Stimulated activated CD8-positive, alpha-beta memory T cell treated with anti-CD3 and anti-CD28 coated beads, Interleukin-7, amount 100 ng/mL, for 48 hours (primary cell): ENCODE data around the gene ZBTB14.

Experiments
- DNase-seq, 2 donors: peaks; one replicate each; pipeline ENCODE4 v3.0.0-alpha.2; 2020; ENCODE audit warnings: low read depth in 1 of 2; ENCODE audit errors: extremely low read depth in 1 of 2

Gene ZBTB14

GRCh38 chr18:5294457-5295230 is 882 bp downstream of the ZBTB14 start:
- DNase-seq = peak; percentile 18 to 39

- no peak for DNase-seq
Observed at GRCh38 chr18:5294113-5294456, 1.4 kb downstream of the ZBTB14 start.

GRCh38 chr18:5288517-5288935 is 7.0 kb downstream of the ZBTB14 start:
- DNase-seq = no peak

GRCh38 chr18:5287854-5288253 is 7.7 kb downstream of the ZBTB14 start:
- DNase-seq = no peak

- no peak for DNase-seq
Observed at GRCh38 chr18:5286525-5286924, 9.0 kb downstream of the ZBTB14 start.

- DNase-seq = no peak
Observed at GRCh38 chr18:5285326-5285725, 10.2 kb downstream of the ZBTB14 start.

GRCh38 chr18:5284808-5285207 is 10.7 kb downstream of the ZBTB14 start:
- DNase-seq = no peak

GRCh38 chr18:5282770-5283169 is 12.8 kb downstream of the ZBTB14 start:
- no peak for DNase-seq

- DNase-seq = no peak
Observed at GRCh38 chr18:5276947-5277346, 18.6 kb downstream of the ZBTB14 start.

GRCh38 chr18:5275872-5276271 is 19.7 kb downstream of the ZBTB14 start:
- DNase-seq = no peak

- DNase-seq = no peak
Observed at GRCh38 chr18:5268874-5269273, 26.7 kb downstream of the ZBTB14 start.

GRCh38 chr18:5266721-5267120 is 28.8 kb downstream of the ZBTB14 start:
- DNase-seq = no peak

- DNase-seq = no peak
Observed at GRCh38 chr18:5253910-5254309, 41.6 kb downstream of the ZBTB14 start.

- no peak for DNase-seq
Observed at GRCh38 chr18:5251117-5251516, 44.4 kb downstream of the ZBTB14 start.

GRCh38 chr18:5250603-5251002 is 44.9 kb downstream of the ZBTB14 start:
- no peak for DNase-seq

- no peak for DNase-seq
Observed at GRCh38 chr18:5244941-5245340, 50.6 kb downstream of the ZBTB14 start.

- no peak for DNase-seq
Observed at GRCh38 chr18:5239447-5239846, 56.1 kb downstream of the ZBTB14 start.
